ENCODE results near the gene PRELID1.

Gene PRELID1

DNA sequence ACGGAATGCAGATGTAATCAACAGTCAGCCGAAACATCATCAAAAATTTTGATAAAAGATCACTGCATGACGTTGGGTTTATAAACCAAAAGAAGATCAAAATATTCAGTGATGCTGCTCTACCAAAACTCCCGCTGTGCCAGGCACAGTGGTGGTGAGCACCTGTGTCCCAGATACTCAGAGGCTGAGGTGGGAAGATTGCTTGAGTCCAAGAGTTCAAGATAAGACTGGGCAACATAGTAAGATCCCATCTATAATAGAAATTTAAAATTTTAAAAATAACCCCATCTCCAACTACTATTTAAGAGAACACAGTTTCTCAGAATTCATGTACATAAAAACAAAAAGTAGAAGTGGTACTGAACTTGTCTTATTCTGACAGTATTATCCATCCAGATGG, 44.1 kb downstream of the PRELID1 start:
- TF ChIP-seq, protein P1, sequence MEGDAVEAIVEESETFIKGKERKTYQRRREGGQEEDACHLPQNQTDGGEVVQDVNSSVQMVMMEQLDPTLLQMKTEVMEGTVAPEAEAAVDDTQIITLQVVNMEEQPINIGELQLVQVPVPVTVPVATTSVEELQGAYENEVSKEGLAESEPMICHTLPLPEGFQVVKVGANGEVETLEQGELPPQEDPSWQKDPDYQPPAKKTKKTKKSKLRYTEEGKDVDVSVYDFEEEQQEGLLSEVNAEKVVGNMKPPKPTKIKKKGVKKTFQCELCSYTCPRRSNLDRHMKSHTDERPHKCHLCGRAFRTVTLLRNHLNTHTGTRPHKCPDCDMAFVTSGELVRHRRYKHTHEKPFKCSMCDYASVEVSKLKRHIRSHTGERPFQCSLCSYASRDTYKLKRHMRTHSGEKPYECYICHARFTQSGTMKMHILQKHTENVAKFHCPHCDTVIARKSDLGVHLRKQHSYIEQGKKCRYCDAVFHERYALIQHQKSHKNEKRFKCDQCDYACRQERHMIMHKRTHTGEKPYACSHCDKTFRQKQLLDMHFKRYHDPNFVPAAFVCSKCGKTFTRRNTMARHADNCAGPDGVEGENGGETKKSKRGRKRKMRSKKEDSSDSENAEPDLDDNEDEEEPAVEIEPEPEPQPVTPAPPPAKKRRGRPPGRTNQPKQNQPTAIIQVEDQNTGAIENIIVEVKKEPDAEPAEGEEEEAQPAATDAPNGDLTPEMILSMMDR (IDR thresholded peaks at IDR 0.05; ENCODE audit: borderline replicate concordance, insufficient read depth, low read depth, low read length): no peak
- no peak overlapping the region for H3K4me3 ChIP-seq (ENCODE audit: low read depth, low read length)

DNA sequence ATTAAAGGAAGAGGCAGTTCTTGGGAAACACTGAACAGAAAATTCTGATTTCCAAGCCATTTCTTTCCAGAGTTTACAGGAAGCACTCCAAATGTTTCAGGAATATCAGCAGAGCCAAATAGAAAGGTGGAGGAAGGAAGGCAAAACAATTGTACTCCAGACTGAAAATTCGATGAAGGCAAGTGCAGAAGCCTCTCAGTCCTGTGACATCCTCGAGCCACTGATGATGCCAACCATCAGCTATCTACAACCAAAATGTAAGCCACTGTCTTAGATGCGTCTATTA, 45.7 kb downstream of the PRELID1 start:
- no peak overlapping the region for H3K4me3 ChIP-seq (ENCODE audit: low read depth, low read length)
- TF ChIP-seq, protein P1 (IDR thresholded peaks at IDR 0.05; ENCODE audit: borderline replicate concordance, insufficient read depth, low read depth, low read length): no peak

DNA sequence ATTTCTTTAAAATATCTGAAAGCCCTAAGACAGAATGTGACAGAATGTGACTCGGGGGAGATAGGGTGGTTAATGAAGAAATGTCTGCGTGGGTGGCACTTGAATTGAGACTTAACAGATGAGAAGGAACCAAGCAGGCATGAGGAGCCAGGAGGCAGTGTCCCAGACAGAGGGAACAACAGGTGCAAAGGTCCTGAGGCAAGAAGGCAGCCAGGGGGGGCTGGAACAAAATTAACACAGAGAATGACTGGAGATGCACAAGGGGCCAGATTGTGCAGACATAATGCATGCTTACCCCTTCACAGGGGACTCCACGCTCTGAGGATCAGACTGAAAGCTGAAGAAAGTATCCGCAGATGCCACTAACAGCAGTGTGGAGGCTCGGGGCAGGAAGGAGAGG, 46.2 kb downstream of the PRELID1 start:
- H3K4me3 ChIP-seq (ENCODE audit: low read depth, low read length): no peak overlapping the region
- TF ChIP-seq, protein P1 (IDR thresholded peaks at IDR 0.05; ENCODE audit: borderline replicate concordance, insufficient read depth, low read depth, low read length): no peak

DNA sequence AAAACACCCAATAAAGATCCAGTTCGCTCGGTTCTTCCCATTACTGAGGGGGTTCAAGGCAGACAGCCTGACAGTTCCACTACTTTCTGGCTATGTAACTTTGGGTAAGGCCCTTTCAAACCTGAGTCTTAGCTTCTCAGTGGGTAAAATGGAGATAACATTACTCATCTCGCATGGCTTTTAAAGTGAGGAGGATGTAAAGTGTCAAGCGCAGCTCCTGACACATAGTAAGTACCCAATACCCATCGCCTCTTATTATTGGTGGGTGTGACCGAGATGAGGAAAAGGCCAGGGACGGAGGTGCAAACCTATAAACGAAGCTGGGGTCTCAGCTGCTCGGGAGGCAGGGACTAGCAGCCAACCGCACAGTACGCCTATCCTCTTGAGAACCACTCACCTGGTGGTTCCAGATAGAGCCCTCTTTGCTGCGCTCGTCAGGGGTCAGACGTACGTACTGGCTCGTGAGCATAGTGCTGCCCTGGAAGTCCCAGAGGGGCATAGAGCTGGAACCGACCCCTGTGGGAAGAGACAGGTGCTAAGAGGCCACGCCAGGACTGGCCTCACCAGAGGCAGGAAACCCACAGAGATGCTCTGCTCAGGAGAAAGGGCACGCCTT, 47.3 kb downstream of the PRELID1 start:
- TF ChIP-seq, protein P1 (IDR thresholded peaks at IDR 0.05; ENCODE audit: borderline replicate concordance, insufficient read depth, low read depth, low read length): no peak
- peak overlapping the region; percentile 99 for H3K4me3 ChIP-seq (ENCODE audit: low read depth, low read length)

DNA sequence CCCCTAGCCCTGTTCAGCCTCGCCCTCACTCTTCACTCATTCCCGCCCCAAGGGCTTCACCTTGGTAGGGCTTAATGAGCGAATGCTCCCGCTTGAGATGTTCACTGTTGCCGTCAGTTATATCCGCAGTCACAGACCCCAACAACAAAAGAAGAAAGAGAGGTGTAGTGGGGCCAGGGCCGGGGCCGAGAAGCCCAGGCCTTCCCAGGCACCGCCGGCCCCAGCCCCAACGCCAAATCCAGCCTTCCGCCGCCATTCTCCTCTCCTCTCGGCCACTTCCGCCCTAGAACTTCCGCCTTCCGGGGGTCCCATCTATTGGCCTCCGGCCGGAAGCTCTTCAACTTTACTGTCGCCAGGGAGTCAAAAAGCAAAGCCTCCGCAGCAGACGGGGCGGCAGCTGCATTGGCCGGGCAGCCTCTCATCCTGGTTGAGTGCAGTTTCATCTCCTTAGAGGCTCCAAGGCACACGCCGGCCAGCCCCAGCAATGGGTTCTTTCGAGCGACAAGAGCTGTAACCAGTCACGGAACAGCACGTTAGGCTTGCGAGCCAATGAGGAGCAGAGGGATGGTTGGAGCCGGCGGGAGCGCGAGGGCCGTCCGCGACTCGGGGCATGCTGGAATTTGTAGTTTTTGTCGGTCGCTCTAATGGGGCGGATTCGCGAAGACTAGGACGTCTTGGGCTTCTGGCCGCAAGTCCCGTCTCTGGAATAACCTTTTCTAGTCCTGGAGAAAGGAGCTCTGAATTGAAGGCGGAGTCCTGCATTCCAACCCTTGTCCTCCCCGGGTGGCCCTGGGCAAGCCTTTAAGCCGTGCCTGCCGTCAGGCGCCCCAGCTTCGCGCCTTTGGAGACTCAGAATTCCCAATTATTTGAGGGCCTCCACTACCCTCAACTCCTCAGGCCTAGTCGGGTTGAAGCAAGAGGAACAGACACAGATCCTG, 48.1 kb downstream of the PRELID1 start, which contains the start of gene LMAN2:
LMAN2 (minus strand) TSS at position 277 of the 938 bp plus-strand sequence; CDS start at position 256, 21 bp downstream.
- TF ChIP-seq, protein P1 (IDR thresholded peaks at IDR 0.05; ENCODE audit: borderline replicate concordance, insufficient read depth, low read depth, low read length): no peak
- peak within 1 kb of the TSS; percentile 99 for H3K4me3 ChIP-seq (ENCODE audit: low read depth, low read length)

DNA sequence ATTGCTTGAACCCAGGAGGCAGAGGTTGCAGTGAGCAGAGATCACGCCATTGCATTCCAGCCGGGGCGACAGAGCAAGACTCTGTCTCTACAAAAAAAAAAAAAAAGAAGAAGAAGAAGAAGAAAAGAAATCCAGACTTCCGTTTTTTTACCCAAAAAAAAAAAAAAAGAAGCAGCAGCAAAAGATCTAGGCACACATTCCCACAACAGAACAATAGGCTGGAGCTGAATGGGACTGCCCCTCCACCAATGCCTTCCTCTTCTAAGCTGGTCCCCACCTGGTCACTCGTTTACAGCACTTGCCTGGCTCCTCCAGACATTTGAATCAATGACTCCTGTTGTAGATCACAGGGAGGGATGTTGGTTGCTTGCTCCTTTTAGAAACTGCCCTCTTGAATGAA, 49.5 kb downstream of the PRELID1 start:
- H3K4me3 ChIP-seq (ENCODE audit: low read depth, low read length): no peak overlapping the region
- TF ChIP-seq, protein P1 (IDR thresholded peaks at IDR 0.05; ENCODE audit: borderline replicate concordance, insufficient read depth, low read depth, low read length): no peak

DNA sequence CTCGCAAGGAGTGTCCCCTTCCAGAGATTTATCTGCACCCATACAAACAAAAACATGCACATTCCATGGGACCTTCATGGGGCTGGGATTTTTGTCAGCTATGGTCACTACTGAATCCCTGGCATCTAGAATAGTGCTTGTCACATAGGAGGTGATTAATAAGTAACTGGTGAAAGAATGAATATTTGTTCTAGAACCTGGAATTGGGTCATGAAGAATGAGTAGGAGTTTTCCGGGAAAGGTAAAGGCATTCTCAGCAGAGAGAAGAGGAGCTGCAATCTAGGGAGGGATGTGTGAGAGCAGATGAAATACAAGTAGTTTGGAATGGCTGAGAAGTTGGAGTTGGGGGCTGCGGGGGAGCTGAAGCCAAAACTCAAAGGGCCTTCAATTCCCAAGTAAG, 50.7 kb downstream of the PRELID1 start:
- TF ChIP-seq, protein P1 (IDR thresholded peaks at IDR 0.05; ENCODE audit: borderline replicate concordance, insufficient read depth, low read depth, low read length): no peak
- no peak overlapping the region for H3K4me3 ChIP-seq (ENCODE audit: low read depth, low read length)
